Forelimb muscle (tissue), 1 donor: ENCODE data around the gene GDF10. TPM values are rescaled to one million over a fixed set of nuclear protein-coding genes. Genes with fewer than 3 reads are reported as not detected.

Source experiments
- DNase-seq: peaks from one replicate; pipeline ENCODE4 v3.0.0-alpha.2; 2013; ENCODE audit warnings: low read depth
- polyA plus RNA-seq: library from polyadenylated mRNA; unstranded; fragments of 120-200 nt; gene quantifications from one replicate; pipeline ENCODE4 v1.2.1, GENCODE V29; 2013; ENCODE audit not compliant: insufficient read length

GDF10 gene
- polyA plus RNA-seq, 1 donor, result 3.2 TPM

GRCh38 chr10:47294057-47294456 lies 5.9 kb upstream of the GDF10 start:
- DNase-seq, result no peak

DNA sequence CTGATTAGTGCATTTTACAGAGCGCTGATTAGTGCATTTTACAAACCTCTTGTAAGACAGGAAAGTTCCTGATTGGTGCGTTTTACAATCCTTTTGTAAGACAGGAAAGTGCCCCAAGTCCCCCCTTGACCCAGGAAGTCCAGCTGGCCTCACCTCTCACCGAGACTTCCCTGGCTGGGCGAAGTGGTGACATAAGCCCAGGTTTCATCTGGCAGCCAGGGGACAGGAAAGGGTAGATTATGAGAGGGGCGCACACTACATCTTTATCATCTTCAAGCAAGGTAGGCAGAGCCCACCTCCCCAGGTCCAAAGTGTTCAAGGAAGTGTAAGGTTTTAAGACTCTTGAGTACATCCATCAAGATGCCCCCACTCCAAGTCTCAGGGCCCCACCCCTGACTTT lies 5.5 kb upstream of the GDF10 start:
- no peak for DNase-seq

DNA sequence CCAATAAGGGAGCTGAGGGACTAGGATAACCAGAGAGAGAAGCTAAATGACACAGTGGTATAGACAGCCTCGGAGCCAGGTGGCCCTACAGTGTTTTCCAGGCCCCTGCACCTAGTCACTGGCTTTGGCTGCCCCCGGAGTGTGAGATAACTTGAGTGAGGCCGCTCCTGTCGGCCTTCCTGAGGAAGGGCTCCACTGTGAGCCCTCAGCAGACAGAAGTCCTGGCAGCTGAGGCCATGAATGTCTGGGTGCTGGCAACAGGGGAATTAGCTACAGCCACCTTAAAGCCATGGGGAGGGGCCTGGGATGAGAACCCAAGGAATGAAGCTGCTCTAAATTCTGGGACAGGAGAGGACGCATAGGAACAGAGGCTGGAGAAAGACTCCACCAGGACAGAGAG lies 4.6 kb upstream of the GDF10 start:
- no peak for DNase-seq

- no peak for DNase-seq
Measured at GRCh38 chr10:47296156-47296894, 3.7 kb upstream of the GDF10 start.

DNA sequence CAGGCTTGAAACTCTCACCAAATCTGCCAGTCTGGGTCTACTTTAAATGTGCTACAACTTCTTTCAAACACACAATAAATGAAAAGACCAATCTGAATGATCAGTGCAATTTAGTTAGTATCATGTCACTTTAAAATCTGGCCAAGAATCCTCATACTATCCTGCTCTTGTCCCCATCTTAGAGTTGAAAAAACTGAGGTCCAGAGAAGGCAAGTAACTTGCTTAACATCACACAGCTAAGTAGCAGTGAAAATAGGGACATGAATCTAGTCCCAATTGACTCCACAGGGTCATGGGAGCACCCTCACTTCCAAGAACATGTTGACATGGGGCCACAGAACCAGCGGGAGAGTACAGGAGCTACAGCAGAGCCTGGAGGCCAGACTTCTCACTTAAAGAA lies 3.1 kb upstream of the GDF10 start:
- no peak for DNase-seq

GRCh38 chr10:47297866-47298540 lies 2.0 kb upstream of the GDF10 start:
- no peak for DNase-seq

DNA sequence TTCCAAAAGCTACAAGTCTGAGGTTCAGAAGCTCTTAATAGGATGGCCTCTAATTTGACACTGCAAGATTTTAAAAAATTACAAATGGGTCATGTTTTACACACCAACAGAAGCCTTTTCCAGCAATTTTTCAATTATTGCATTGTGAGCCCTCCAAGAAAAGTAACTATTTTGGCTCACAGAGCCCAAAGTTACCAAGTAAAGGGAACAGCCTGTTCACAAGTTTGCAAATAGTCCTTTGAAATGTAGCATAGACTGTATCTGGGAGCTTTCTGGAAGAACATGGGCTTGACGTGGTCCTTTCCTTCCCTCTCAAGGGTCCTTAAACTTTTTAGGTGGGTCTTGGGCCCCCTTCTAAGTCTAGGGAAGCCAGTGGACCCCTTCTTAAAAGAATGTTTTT lies 1.3 kb upstream of the GDF10 start:
- DNase-seq, result no peak

GRCh38 chr10:47300429-47300931 lies 483 bp downstream of the GDF10 start:
- no peak for DNase-seq

DNA sequence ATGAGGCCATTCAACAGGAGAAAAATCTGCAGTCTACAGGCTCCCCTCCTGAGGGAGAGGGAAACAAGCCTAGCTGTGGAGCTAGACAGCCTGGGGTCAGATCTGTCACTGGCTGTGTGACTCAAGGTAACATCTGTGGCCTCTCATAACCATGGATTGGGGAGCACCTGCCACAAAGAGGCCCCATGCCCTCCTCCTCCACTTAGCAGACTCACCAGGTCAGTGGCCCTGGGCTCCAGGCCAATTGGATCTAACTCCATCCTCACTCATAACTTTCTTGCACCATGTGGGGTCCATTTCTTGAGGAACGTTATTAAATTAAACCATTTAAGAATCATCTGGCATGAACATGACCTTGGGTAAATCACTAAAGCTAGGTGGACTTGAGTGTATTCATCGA lies 1.8 kb downstream of the GDF10 start:
- DNase-seq, result no peak

DNA sequence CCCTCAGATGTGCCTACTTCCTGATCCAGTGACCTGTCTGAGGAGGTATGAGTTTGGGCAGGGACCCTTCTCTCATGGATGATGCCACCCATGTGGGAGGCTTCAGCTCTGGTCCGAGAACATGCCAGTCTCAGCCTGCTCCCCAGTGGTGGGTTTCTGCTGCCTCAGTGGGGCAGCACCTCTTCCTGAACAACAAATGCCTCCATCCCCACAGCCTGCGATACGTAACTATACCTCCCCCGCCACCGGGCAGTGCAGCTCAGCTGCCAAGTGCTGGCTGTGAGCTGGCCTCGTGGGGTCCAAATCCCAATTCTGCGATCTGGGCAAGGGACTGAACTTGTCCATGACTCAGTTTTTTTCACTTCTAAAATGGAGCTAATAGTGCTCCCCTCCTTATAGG lies 3.1 kb downstream of the GDF10 start:
- no peak for DNase-seq

GRCh38 chr10:47303866-47304265 lies 3.9 kb downstream of the GDF10 start:
- DNase-seq, result no peak

GRCh38 chr10:47305566-47305965 lies 5.6 kb downstream of the GDF10 start:
- DNase-seq, result no peak

DNA sequence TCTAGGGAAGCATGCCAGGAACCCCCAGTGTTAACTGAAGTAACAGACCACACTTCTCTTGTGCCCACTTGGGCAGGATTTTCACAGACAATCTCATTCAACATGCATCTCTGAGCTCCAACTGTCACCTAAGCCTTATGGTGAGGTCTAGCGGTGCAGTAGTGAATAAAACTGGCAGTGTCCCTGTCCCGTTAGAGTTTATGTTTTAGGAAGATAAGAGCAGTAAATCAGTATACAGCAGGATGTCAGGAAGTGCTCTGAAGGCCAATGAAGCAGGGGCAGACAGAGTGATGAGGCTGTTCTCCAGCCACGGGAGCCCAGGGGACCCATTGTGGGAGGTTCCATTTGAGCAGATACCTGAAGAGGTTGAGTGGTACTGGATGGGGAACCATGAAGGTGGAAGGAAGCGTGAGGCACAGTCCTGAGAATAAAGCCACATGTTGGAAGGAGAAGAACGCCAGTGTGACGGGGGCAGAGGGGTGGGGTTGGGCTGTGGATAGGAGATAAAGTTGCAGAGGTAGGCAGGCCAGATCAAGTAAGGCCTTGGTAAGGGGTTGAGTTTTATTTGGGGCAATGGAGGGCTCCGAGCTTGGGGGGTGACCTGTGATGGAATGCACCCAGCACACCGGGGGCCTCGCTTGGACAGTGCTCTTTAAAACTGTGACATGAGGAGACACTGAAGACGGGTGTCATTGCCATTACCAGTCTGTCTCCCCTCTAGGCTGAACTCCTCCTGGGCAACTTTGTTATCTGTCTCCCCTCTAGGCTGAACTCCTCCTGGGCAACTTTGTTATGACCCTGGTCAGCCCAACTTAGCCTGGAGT lies 6.6 kb downstream of the GDF10 start:
- DNase-seq, result no peak

GRCh38 chr10:47307381-47307780 lies 7.4 kb downstream of the GDF10 start:
- DNase-seq, result no peak

DNA sequence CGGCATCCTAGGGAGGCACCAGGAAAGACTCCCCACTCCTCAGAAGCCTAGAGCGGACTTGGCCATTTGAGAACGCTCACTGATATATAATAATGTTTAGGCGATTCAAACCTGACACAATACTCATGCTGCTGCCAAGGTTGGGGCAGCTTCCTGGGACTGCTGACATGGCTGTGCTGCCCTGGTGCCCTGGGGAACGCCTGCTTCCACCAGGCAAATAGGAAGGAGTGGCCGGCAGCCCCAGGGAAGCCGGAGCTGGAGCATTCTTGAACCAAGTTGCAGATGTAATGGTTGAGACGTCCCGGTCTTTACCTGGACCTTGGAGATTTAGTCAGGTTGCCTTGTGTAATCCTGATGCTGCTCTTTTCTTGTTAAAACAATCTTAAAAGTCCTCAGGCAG lies 8.8 kb downstream of the GDF10 start:
- DNase-seq, result no peak

GRCh38 chr10:47309408-47310089 lies 9.6 kb downstream of the GDF10 start:
- DNase-seq, result no peak

GRCh38 chr10:47310090-47310505 lies 10.1 kb downstream of the GDF10 start:
- DNase-seq, result no peak

DNA sequence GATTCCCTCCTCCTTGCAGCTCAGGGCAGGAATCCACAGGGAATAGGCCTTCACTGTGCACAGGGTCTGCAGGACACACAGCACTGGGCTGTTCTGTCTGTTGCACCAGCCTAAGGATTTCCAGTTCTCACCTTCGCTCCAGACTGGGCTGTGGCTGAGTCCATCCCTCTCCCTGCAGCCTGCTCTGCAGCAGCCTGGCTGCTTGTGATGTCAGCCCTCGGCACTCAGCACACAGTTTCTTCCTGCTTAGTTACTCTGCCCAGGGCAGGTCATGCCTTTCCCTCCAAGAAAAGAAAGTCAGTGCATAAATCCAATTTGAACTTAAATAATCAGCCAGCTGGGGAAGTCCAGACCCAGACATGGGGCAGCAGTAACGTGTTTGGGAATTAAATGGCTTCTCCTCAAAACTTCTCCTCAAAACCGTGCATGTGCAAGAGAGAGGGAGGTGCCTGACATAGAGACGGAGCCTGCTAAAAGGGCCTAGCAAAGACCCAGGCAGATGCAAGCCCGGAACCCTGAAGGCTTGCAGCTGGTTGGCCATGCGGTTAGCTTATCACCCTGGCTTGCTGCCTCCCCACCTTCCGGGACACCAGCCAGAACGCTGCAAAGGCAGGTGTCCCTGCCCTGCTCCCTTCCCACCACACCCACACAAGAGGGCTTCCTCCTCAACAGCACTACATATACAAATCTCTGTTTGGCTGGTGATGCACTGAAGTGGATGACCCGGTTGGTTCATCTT lies 11.4 kb downstream of the GDF10 start:
- no peak for DNase-seq

DNA sequence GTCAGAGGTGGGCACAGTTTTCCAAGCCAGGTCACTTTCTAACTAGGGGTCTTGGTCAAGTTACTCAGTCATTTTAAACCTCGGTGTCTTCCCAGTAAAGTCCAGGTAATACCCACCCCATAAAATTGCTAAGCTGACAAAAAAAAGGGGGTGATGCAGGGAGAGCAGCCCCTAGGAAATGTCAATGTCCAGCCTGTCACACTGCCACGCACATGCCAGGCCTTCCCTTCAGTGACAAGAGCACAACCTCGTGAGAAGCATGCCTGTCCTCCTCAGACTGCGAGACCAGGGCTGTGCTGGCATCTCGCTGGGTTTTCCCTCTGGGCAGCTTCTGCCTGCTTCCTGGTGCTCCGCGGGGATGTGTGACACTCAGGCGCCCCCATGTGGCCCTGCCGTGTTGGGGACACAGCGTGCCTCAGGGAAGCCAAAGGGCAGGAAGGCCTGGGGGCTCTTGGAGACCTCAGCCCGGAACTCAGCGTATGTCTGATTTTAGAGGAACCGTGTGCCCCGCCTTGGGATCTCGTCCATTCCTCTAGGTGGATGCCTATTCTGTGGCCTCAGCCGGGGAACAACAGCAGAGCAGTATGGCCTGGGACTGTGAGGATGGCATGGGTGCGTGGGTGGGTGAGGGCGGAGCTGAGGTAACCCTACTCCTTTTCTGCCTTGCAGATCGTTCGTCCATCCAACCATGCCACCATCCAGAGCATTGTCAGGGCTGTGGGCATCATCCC lies 12.1 kb downstream of the GDF10 start:
- DNase-seq, result peak; percentile 16

GRCh38 chr10:47312663-47312995 lies 12.6 kb downstream of the GDF10 start:
- DNase-seq, result no peak
